HepG2 (cell line): ENCODE data around the gene PURB. TPM values are rescaled to one million over a fixed set of nuclear protein-coding genes. Genes with fewer than 3 reads are reported as not detected.
A peak's percentile ranks its signal among the peaks of the same experiment; 100 is the strongest.

Experiments used
- GABPA ChIP-seq, 2 experiments: IDR thresholded peaks; 2 replicates each; pipeline ENCODE4 v1.6.1; 2011 to 2016; ENCODE audit warnings: low read depth in 2 of 2, low read length in 1 of 2, missing biosample characterization in 1 of 2, missing genetic modification characterization in 1 of 2
- HOXA9 ChIP-seq: sonication (generic); formaldehyde crosslinking; IDR thresholded peaks from 2 replicates; pipeline ENCODE4 v1.8.1; 2022; ENCODE audit warnings: missing genetic modification reagents, mild to moderate bottlenecking, moderate library complexity, borderline replicate concordance
- MYNN ChIP-seq: sonication (generic); formaldehyde crosslinking; IDR thresholded peaks from 2 replicates; pipeline ENCODE4 v1.4.0; 2020; ENCODE audit warnings: mild to moderate bottlenecking, low read depth, missing genetic modification reagents
- NFRKB ChIP-seq: fragments of 450-650 bp; IDR thresholded peaks from 2 replicates; pipeline ENCODE4 v1.6.1; 2017
- PRPF4 ChIP-seq: fragments of 200-400 bp; formaldehyde crosslinking; IDR thresholded peaks from 2 replicates; pipeline ENCODE4 v1.6.1; 2016; ENCODE audit warnings: low read length, low read depth; ENCODE audit not compliant: poor library complexity, severe bottlenecking
- SNRNP70 ChIP-seq: fragments of 200-400 bp; formaldehyde crosslinking; IDR thresholded peaks from 2 replicates; pipeline ENCODE4 v1.6.1; 2017; ENCODE audit warnings: mild to moderate bottlenecking, low read depth, low read length, moderate library complexity
- TOE1 ChIP-seq: sonication (generic); formaldehyde crosslinking; IDR thresholded peaks from 2 replicates; pipeline ENCODE4 v1.4.0; 2020; ENCODE audit warnings: mild to moderate bottlenecking, missing genetic modification reagents
- ZNF121 ChIP-seq: sonication (generic); formaldehyde crosslinking; IDR thresholded peaks from 2 replicates; pipeline ENCODE4 v1.5.0; 2020; ENCODE audit warnings: mild to moderate bottlenecking, missing genetic modification reagents
- ZNF143 ChIP-seq: sonication (generic); formaldehyde crosslinking; IDR thresholded peaks from 2 replicates; pipeline ENCODE4 v1.4.0; 2020; ENCODE audit warnings: missing genetic modification reagents
- ZNF225 ChIP-seq: sonication (generic); formaldehyde crosslinking; IDR thresholded peaks from 2 replicates; pipeline ENCODE4 v1.4.0; 2020; ENCODE audit warnings: mild to moderate bottlenecking, missing genetic modification reagents
- ZNF232 ChIP-seq: sonication (generic); formaldehyde crosslinking; IDR thresholded peaks from 2 replicates; pipeline ENCODE4 v1.4.0; 2020; ENCODE audit warnings: missing genetic modification reagents, borderline replicate concordance
- ZNF816 ChIP-seq: sonication (generic); formaldehyde crosslinking; IDR thresholded peaks from 2 replicates; pipeline ENCODE4 v1.8.0; 2022; ENCODE audit warnings: missing genetic modification reagents, mild to moderate bottlenecking, borderline replicate concordance
- polyA plus RNA-seq, 8 experiments: library from polyadenylated mRNA; depleted of rRNA in 3 of 8; stranded (reverse) in 7 of 8; unstranded in 1 of 8; fragments of >200 nt; fragmentation: Illumina TruSeq in 4 of 8; extraction: Trizol in 4 of 8; gene quantifications; 2 replicates each; pipeline versions ENCODE4 v1.2.1 to v1.2.3, GENCODE V29; 2011 to 2016; ENCODE audit warnings: low read depth in 4 of 8, missing spikeins in 1 of 8, mixed read lengths in 1 of 8; ENCODE audit not compliant: insufficient read depth in 1 of 8
- total RNA-seq, 5 experiments: library from RNA; depleted of rRNA; stranded (reverse); fragments of >200 nt; fragmentation: Illumina TruSeq; extraction: Trizol; gene quantifications; 2 replicates each; pipeline ENCODE4 v1.2.3, GENCODE V29; 2016; ENCODE audit warnings: low read depth in 1 of 5
- TF ChIP-seq, protein P1 (sequence below): sonication (generic); formaldehyde crosslinking; IDR thresholded peaks from 2 replicates; pipeline ENCODE4 v1.4.0; 2020; ENCODE audit warnings: mild to moderate bottlenecking, missing genetic modification reagents
- TF ChIP-seq, protein P2 (sequence below): sonication (generic); formaldehyde crosslinking; IDR thresholded peaks from 2 replicates; pipeline ENCODE4 v1.4.0; 2020; ENCODE audit warnings: missing genetic modification reagents
- TF ChIP-seq, protein P3 (sequence below): sonication (generic); formaldehyde crosslinking; IDR thresholded peaks from 2 replicates; pipeline ENCODE4 v1.8.1; 2023; ENCODE audit warnings: mild to moderate bottlenecking, missing genetic modification reagents

PURB gene
- total and polyA plus RNA-seq, 2 of the 13 experiments (the other 11 are each of a cell fraction or from before 2014, with no cell fraction given), result 2.3 to 4.3 TPM

DNA sequence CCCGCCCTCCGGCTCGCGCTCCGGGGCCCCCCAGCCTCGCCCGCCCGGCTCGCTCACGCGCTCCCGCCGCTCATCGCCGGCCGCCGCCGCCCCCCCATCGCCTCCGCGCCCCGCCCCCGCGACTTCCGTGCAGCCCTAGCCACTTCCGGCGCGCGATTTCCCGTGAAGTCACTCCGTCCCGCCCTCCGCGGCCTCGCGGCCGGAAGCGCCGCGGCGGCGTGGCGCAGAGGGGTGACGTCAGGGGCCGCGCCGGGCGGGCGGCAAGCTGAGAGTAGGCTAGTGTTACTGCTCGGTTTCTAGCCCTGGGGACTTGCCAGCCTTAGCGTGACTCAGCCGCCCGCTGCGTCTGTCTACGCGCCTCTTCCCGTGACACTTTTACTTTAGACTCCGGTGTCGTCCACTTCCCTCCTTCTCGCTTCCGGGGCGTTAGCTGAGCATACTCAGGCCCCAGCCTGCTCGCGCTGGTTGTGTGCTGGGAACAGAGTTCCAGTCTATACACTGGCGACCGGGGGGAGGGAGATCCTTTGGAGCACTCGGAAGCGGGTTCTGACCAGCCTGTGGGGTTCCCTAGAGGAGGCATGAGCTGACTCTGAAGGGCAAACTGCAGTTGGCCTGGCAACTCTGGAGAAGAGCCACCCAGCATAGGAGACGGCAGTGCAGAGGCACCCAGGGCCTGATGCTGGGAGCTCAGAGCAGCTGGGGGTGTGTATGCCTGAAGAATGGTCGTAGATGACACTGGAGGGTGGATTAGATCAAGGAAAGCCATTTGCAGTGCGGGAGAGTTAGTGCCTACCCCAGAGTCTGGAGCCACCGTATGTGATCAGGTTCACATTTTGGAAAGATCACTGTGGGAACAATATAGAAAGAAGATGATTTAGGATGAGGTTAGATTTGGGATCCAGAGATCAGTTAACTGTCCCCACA is at the start of gene PURB (continued):
- TF ChIP-seq, protein P1, sequence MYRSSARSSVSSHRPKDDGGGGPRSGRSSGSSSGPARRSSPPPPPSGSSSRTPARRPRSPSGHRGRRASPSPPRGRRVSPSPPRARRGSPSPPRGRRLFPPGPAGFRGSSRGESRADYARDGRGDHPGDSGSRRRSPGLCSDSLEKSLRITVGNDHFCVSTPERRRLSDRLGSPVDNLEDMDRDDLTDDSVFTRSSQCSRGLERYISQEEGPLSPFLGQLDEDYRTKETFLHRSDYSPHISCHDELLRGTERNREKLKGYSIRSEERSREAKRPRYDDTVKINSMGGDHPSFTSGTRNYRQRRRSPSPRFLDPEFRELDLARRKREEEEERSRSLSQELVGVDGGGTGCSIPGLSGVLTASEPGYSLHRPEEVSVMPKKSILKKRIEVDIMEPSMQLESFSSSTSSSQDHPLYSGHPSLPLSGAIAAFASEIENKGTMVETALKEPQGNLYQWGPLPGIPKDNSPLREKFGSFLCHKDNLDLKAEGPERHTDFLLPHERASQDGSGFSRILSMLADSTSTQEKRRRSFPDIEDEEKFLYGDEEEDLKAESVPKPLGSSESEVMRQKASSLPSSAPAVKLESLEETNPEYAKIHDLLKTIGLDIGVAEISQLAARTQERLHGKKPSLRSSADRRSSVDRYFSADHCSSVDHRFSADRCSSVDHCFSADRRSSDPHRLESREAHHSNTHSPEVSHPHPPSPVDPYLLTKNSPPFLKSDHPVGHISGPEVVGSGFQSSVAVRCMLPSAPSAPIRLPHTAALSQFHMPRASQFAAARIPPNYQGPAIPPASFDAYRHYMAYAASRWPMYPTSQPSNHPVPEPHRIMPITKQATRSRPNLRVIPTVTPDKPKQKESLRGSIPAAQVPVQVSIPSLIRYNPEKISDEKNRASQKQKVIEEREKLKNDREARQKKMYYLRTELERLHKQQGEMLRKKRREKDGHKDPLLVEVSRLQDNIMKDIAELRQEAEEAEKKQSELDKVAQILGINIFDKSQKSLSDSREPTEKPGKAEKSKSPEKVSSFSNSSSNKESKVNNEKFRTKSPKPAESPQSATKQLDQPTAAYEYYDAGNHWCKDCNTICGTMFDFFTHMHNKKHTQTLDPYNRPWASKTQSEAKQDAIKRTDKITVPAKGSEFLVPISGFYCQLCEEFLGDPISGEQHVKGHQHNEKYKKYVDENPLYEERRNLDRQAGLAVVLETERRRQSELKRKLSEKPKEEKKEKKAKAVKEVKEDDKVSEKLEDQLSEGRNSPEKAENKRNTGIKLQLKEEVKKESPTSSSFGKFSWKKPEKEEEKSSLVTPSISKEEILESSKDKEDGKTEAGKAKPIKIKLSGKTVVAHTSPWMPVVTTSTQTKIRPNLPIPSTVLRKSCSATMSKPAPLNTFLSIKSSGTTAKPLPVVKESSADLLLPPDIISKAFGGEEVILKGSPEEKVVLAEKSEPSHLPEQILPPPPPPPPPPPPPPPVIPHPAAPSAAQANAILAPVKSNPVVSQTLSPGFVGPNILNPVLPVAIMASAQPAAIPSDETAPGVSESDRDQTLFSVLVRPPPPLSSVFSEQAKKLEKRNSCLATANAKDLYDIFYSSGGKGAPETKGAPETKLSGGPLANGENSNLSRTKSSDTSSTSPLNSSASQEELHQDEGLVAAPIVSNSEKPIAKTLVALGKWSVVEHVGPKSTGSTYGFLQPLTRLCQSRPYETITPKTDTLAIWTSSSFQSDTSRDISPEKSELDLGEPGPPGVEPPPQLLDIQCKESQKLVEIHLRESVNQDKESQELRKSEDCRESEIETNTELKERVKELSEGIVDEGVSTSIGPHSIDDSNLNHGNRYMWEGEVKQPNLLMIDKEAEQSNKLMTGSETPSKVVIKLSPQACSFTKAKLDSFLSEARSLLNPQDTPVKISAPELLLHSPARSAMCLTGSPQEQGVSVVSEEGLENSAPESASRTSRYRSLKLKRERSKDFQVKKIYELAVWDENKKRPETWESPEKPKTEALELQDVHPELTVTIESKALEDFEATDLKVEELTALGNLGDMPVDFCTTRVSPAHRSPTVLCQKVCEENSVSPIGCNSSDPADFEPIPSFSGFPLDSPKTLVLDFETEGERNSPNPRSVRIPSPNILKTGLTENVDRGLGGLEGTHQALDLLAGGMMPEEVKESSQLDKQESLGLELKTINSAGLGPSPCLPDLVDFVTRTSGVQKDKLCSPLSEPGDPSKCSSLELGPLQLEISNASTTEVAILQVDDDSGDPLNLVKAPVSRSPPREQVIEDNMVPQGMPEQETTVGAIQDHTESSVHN (CRISPR knock-in tag), result no peak
- TF ChIP-seq NFRKB (no peak), ZNF121 (CRISPR knock-in tag) (no peak), SNRNP70 (no peak), HOXA9 (CRISPR knock-in tag) (peak; percentile 47; the same call in 1 of the 2 replicates), GABPA (IDR thresholded peaks at IDR 0.05; ENCODE audit: low read depth, low read length) (peak; percentile 93), GABPA (CRISPR knock-in tag; IDR thresholded peaks at IDR 0.05; ENCODE audit: low read depth) (peak; percentile 87), MYNN (CRISPR knock-in tag) (no peak; the same call in 1 of the 2 replicates), ZNF816 (CRISPR knock-in tag) (no peak), TOE1 (no peak), ZNF143 (CRISPR knock-in tag) (0 out of 2 replicates have a peak, but pooled peaks have one; percentile 31), ZNF225 (CRISPR knock-in tag) (peak; percentile 91), ZNF232 (no peak), PRPF4 (no peak)
- TF ChIP-seq, protein P2, sequence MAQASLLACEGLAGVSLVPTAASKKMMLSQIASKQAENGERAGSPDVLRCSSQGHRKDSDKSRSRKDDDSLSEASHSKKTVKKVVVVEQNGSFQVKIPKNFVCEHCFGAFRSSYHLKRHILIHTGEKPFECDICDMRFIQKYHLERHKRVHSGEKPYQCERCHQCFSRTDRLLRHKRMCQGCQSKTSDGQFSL (CRISPR knock-in tag), result peak; percentile 95
- TF ChIP-seq, protein P3, sequence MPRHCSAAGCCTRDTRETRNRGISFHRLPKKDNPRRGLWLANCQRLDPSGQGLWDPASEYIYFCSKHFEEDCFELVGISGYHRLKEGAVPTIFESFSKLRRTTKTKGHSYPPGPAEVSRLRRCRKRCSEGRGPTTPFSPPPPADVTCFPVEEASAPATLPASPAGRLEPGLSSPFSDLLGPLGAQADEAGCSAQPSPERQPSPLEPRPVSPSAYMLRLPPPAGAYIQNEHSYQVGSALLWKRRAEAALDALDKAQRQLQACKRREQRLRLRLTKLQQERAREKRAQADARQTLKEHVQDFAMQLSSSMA (CRISPR knock-in tag), result no peak
- TF ChIP-seq, all 625 proteins: peak for 257
